Stimulated activated effector memory CD8-positive, alpha-beta T cell treated with anti-CD3 and anti-CD28 coated beads, Interleukin-12 subunit alpha, Interleukin-12 subunit beta, amount 100 ng/mL, for 72 hours (primary cell): Measurements from ENCODE around the gene ZCCHC8.
"Not testable (repeated sequence)": the region's sequence is repeated elsewhere in the genome, so short reads cannot be mapped to it uniquely, and the experiment has no call there.

ENCODE experiments used
- ATAC-seq: fragments of 150-1000 bp; cut with Tn5 transposase; 2 replicates; pipeline ENCODE4 v1.10.0; 2021
- DNase-seq, 2 donors: peaks; one replicate each; pipeline ENCODE4 v3.0.0; 2021 to 2022; ENCODE audit warnings: low spot score in 2 of 2
- H3K27ac Mint-ChIP-seq: one replicate; pipeline ENCODE4 v1.8.0; 2022; ENCODE audit warnings: mild to moderate bottlenecking, mixed read lengths
- H3K36me3 Mint-ChIP-seq: one replicate; pipeline ENCODE4 v1.8.0; 2022; ENCODE audit warnings: mild to moderate bottlenecking, mixed read lengths
- H3K4me1 Mint-ChIP-seq: one replicate; pipeline ENCODE4 v1.8.0; 2022; ENCODE audit warnings: mixed read lengths
- H3K4me3 Mint-ChIP-seq: one replicate; pipeline ENCODE4 v1.8.0; 2022; ENCODE audit warnings: mild to moderate bottlenecking, mixed read lengths
- H3K9me3 Mint-ChIP-seq: one replicate; pipeline ENCODE4 v1.8.0; 2022; ENCODE audit warnings: mixed read lengths

Gene ZCCHC8

GRCh38 chr12:122467983-122468382, 32.7 kb downstream of the ZCCHC8 start:
- Mint-ChIP-seq H3K36me3 (peaks cover 8% of the 10 kb centered on the region), H3K4me3 (no peak overlapping the region), H3K4me1 (no peaks in the 10 kb centered on the region), H3K9me3 (no peaks in the 10 kb centered on the region), H3K27ac (no peak overlapping the region)
- ATAC-seq (no peak), DNase-seq (no peak)

- not testable (repeated sequence) for DNase-seq, H3K9me3 Mint-ChIP-seq, ATAC-seq, H3K4me1 Mint-ChIP-seq, H3K4me3 Mint-ChIP-seq, H3K27ac Mint-ChIP-seq, H3K36me3 Mint-ChIP-seq
Measured at GRCh38 chr12:122464317-122465042, 36.3 kb downstream of the ZCCHC8 start.

- no peak for DNase-seq
- no peak for ATAC-seq
- H3K4me1 Mint-ChIP-seq = peaks cover 7% of the 10 kb centered on the region
- H3K36me3 Mint-ChIP-seq = no peaks in the 10 kb centered on the region
- no peak overlapping the region for H3K4me3 Mint-ChIP-seq
- no peaks in the 10 kb centered on the region for H3K9me3 Mint-ChIP-seq
- peak overlapping the region; percentile 54 for H3K27ac Mint-ChIP-seq
Measured at GRCh38 chr12:122460641-122461040, 40.1 kb downstream of the ZCCHC8 start.

GRCh38 chr12:122460061-122460460, 40.7 kb downstream of the ZCCHC8 start:
- Mint-ChIP-seq H3K4me3 (no peak overlapping the region), H3K9me3 (no peaks in the 10 kb centered on the region), H3K27ac (peak overlapping the region; percentile 43), H3K36me3 (no peaks in the 10 kb centered on the region), H3K4me1 (peaks cover 7% of the 10 kb centered on the region)
- ATAC-seq (no peak), DNase-seq (no peak)

- no peak for ATAC-seq
- Mint-ChIP-seq H3K4me1 (peaks cover 10% of the 10 kb centered on the region), H3K9me3 (no peaks in the 10 kb centered on the region), H3K36me3 (no peaks in the 10 kb centered on the region), H3K4me3 (no peak overlapping the region), H3K27ac (no peak overlapping the region)
- no peak for DNase-seq
Measured at GRCh38 chr12:122459211-122459610, 41.5 kb downstream of the ZCCHC8 start.

GRCh38 chr12:122458105-122459035, 42.4 kb downstream of the ZCCHC8 start:
- Mint-ChIP-seq H3K36me3 (peaks cover 2% of the 10 kb centered on the region), H3K9me3 (no peaks in the 10 kb centered on the region), H3K4me3 (no peak overlapping the region), H3K27ac (peak overlapping the region; percentile 32), H3K4me1 (peaks cover 18% of the 10 kb centered on the region)
- DNase-seq (no peak), ATAC-seq (no peak)

GRCh38 chr12:122457627-122458026, 43.1 kb downstream of the ZCCHC8 start:
- Mint-ChIP-seq H3K36me3 (peaks cover 8% of the 10 kb centered on the region), H3K27ac (peak overlapping the region; percentile 32), H3K4me3 (no peak overlapping the region), H3K9me3 (no peaks in the 10 kb centered on the region), H3K4me1 (peaks cover 25% of the 10 kb centered on the region)
- DNase-seq (no peak), ATAC-seq (no peak)

- H3K27ac Mint-ChIP-seq = no peak overlapping the region
- ATAC-seq (no peak), DNase-seq (no peak)
- H3K9me3 Mint-ChIP-seq = no peaks in the 10 kb centered on the region
- peaks cover 8% of the 10 kb centered on the region for H3K36me3 Mint-ChIP-seq
- peaks cover 32% of the 10 kb centered on the region for H3K4me1 Mint-ChIP-seq
- no peak overlapping the region for H3K4me3 Mint-ChIP-seq
Measured at GRCh38 chr12:122454739-122455138, 46.0 kb downstream of the ZCCHC8 start.

- Mint-ChIP-seq H3K36me3 (peaks cover 8% of the 10 kb centered on the region), H3K4me3 (peak overlapping the region; percentile 68), H3K9me3 (no peaks in the 10 kb centered on the region), H3K27ac (peak overlapping the region; percentile 94), H3K4me1 (peaks cover 32% of the 10 kb centered on the region)
- ATAC-seq (no peak), DNase-seq (no peak)
Measured at GRCh38 chr12:122454250-122454721, 46.4 kb downstream of the ZCCHC8 start.

- Mint-ChIP-seq H3K4me1 (peaks cover 29% of the 10 kb centered on the region), H3K27ac (peak overlapping the region; percentile 94), H3K4me3 (peak overlapping the region; percentile 68), H3K36me3 (peaks cover 8% of the 10 kb centered on the region), H3K9me3 (no peaks in the 10 kb centered on the region)
- peak in 1 of 2 donors; percentile 63 for DNase-seq
- ATAC-seq = no peak
Measured at GRCh38 chr12:122452701-122453285, 47.9 kb downstream of the ZCCHC8 start.

GRCh38 chr12:122449317-122449716, 51.4 kb downstream of the ZCCHC8 start:
- no peaks in the 10 kb centered on the region for H3K9me3 Mint-ChIP-seq

GRCh38 chr12:122447825-122448224, 52.9 kb downstream of the ZCCHC8 start:
- not testable (repeated sequence) for H3K9me3 Mint-ChIP-seq, DNase-seq, H3K4me1 Mint-ChIP-seq, H3K4me3 Mint-ChIP-seq, ATAC-seq, H3K27ac Mint-ChIP-seq, H3K36me3 Mint-ChIP-seq

More at GRCh38 chr12:122449317-122449716, 51.4 kb downstream of the ZCCHC8 start:
- Mint-ChIP-seq H3K4me3 (no peak overlapping the region), H3K36me3 (peaks cover 8% of the 10 kb centered on the region), H3K4me1 (peaks cover 24% of the 10 kb centered on the region), H3K27ac (no peak overlapping the region)
- DNase-seq (no peak), ATAC-seq (peak; percentile 82)

GRCh38 chr12:122446390-122446789, 54.3 kb downstream of the ZCCHC8 start:
- not testable (repeated sequence) for DNase-seq, H3K27ac Mint-ChIP-seq, H3K4me3 Mint-ChIP-seq, H3K36me3 Mint-ChIP-seq, H3K4me1 Mint-ChIP-seq, H3K9me3 Mint-ChIP-seq, ATAC-seq

- not testable (repeated sequence) for H3K36me3 Mint-ChIP-seq, DNase-seq, H3K4me1 Mint-ChIP-seq, ATAC-seq, H3K4me3 Mint-ChIP-seq, H3K9me3 Mint-ChIP-seq
- peak overlapping the region; percentile 50 for H3K27ac Mint-ChIP-seq
Measured at GRCh38 chr12:122444071-122444470, 56.7 kb downstream of the ZCCHC8 start.

GRCh38 chr12:122438822-122439221, 61.9 kb downstream of the ZCCHC8 start:
- DNase-seq, H3K4me3 Mint-ChIP-seq, H3K27ac Mint-ChIP-seq, H3K4me1 Mint-ChIP-seq, ATAC-seq, H3K36me3 Mint-ChIP-seq, H3K9me3 Mint-ChIP-seq: not testable (repeated sequence)
